Measurements from ENCODE around the gene PROKR1. TPM values are rescaled to one million over a fixed set of nuclear protein-coding genes. Genes with fewer than 3 reads are reported as not detected.
A peak's percentile ranks its signal among the peaks of the same experiment; 100 is the strongest.

Gene PROKR1
- total RNA-seq, 4 donors from 2014 or later, result 0.27 TPM; not detected in 3

DNA sequence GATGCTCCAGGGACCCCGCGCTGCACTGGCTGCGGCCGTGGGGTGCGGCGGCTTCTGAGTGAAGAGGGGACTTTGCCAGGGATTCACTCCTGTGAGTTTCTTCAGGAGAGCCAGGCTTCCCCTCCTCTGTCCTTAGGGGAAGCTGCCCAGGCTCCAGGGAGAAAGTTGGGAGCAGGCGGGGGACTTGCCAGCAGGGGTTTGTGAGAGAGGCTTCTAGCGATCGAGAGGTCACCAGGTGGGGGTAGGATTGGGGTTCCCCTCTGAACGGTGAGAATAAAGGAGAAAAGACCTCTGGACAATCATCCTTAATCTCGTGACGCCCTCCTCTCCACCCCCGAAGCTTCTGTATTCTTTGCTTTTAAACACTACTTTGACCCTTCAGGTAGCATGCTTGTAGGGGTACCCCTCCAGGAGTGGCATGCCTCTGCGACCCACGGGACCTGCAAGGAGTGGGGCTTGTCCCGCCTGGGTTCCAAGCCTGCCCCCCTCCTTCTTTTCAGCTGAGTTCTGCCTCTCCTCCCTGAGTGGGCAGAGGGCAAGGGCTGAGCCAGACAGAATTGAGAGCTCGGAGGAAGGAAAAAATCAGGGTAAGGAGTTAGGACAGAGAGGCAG, 601 bp downstream of the PROKR1 start:
- H3K4me3 ChIP-seq, result peak overlapping the region; percentile 7 to 30
- H3K4me1 ChIP-seq, result peaks cover 0 to 10% of the 10 kb centered on the region in 2 donors
- H3K27ac ChIP-seq, result no peak overlapping the region
- H3K9me3 ChIP-seq, result no peaks in the 10 kb centered on the region
- H3K36me3 ChIP-seq, result no peaks in the 10 kb centered on the region
- no peak for TF ChIP-seq POLR2A (IDR thresholded peaks at IDR 0.05)
- TF ChIP-seq, protein P1, sequence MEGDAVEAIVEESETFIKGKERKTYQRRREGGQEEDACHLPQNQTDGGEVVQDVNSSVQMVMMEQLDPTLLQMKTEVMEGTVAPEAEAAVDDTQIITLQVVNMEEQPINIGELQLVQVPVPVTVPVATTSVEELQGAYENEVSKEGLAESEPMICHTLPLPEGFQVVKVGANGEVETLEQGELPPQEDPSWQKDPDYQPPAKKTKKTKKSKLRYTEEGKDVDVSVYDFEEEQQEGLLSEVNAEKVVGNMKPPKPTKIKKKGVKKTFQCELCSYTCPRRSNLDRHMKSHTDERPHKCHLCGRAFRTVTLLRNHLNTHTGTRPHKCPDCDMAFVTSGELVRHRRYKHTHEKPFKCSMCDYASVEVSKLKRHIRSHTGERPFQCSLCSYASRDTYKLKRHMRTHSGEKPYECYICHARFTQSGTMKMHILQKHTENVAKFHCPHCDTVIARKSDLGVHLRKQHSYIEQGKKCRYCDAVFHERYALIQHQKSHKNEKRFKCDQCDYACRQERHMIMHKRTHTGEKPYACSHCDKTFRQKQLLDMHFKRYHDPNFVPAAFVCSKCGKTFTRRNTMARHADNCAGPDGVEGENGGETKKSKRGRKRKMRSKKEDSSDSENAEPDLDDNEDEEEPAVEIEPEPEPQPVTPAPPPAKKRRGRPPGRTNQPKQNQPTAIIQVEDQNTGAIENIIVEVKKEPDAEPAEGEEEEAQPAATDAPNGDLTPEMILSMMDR (IDR thresholded peaks at IDR 0.05), result no peak
- peaks cover 0 to 3% of the 10 kb centered on the region in 2 donors for H3K27me3 ChIP-seq
- no peak for DNase-seq
- intact Hi-C loops (cut with DNase I; ENCODE audit: low total_unique reads), result no loop called here

DNA sequence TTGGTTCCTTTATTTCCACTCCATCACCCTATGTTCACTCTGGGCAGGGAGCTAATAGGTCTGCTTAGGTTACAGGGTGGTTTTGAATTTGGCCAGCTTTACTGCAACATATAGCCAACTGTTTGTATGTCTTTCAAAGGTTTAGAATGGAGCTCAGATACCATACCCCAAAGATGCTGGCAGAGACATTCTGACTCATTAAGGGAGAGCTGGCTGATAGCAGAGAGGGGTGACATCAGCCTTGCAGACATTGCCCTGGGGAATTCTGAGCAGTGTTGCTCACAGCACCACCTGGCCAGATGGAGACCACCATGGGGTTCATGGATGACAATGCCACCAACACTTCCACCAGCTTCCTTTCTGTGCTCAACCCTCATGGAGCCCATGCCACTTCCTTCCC, 2.1 kb downstream of the PROKR1 start:
- DNase-seq, result no peak
- Histone ChIP-seq H3K4me1 (peaks cover 0 to 10% of the 10 kb centered on the region in 2 donors), H3K36me3 (no peaks in the 10 kb centered on the region), H3K27ac (no peak overlapping the region), H3K9me3 (no peaks in the 10 kb centered on the region), H3K27me3 (peaks cover 0 to 3% of the 10 kb centered on the region in 2 donors), H3K4me3 (no peak overlapping the region)
- intact Hi-C loops (cut with DNase I; ENCODE audit: low total_unique reads), result no loop called here
- no peak for TF ChIP-seq POLR2A (IDR thresholded peaks at IDR 0.05)

DNA sequence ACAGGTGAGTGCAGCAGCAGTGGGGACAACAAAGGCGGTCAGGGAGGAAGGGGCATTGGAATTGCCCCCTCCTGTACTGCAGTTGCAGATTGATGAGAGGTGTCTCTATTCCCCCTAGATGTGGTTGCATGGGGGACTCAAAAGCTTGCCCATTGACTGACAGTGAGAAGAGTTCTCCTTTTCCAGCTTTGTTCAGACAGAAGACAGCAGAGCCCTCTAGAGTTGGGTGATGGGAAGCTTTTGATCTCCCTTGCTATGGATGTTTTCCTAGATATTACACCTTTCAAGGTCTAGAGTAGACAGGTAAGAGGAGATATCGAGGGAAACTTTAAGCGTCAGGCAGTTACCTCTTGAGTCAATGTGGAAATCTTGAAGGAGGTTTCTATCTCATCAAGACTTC, 2.9 kb downstream of the PROKR1 start:
- no peaks in the 10 kb centered on the region for H3K9me3 ChIP-seq
- H3K36me3 ChIP-seq, result no peaks in the 10 kb centered on the region
- no peak overlapping the region for H3K4me3 ChIP-seq
- TF ChIP-seq POLR2A (IDR thresholded peaks at IDR 0.05), result no peak
- TF ChIP-seq, protein P1 (IDR thresholded peaks at IDR 0.05), result no peak
- H3K27ac ChIP-seq, result no peak overlapping the region
- peaks cover 0 to 10% of the 10 kb centered on the region in 2 donors for H3K4me1 ChIP-seq
- intact Hi-C loops (cut with DNase I; ENCODE audit: low total_unique reads), result no loop called here
- peaks cover 0 to 3% of the 10 kb centered on the region in 2 donors for H3K27me3 ChIP-seq
- DNase-seq, result no peak

DNA sequence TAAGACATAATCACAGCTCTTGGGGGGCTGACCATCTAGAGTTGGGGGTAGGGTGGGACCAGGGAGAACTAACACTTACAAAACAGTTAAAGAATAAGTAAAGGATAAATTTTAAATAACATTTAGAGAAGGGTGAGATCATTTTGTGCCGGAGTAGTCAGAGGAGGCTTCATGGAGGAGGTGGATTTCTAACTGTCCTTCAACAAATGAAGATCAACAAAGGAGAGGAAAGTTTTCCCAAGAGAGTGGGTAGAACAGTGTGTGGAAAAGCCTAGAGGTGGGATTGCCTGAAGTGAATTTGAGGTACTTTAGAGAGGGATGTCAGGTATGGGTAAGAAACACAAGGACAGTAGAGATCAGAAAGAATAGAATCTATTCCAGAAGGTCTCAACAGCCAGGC, 7.3 kb downstream of the PROKR1 start:
- DNase-seq, result no peak
- Histone ChIP-seq H3K36me3 (no peaks in the 10 kb centered on the region), H3K9me3 (no peaks in the 10 kb centered on the region), H3K27me3 (peaks cover 0 to 3% of the 10 kb centered on the region in 2 donors), H3K4me3 (no peak overlapping the region), H3K27ac (no peak overlapping the region), H3K4me1 (no peaks in the 10 kb centered on the region)
- intact Hi-C loops (cut with DNase I; ENCODE audit: low total_unique reads), result no loop called here
- TF ChIP-seq, protein P1 (IDR thresholded peaks at IDR 0.05), result no peak
- TF ChIP-seq POLR2A (IDR thresholded peaks at IDR 0.05), result no peak

DNA sequence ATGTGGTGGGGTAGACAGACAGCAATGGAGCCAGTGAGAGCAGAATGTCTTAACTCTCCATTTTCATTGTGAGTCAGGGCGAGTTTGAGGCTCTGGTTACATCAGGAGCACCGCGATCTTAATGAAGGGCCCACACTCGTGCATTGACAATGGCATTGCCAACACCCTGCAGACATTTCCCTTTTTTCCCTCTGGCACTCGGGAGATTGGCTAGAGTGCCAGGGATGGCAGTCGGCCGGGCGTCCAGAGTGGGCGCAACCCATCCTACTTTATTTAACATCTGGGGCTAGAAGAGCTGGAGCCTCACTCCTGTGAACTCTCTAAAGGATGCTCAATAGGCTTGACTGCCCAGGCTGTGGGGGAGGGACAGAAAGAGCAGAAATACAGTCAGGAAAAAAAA, 9.7 kb downstream of the PROKR1 start:
- TF ChIP-seq POLR2A (IDR thresholded peaks at IDR 0.05), result no peak
- TF ChIP-seq, protein P1 (IDR thresholded peaks at IDR 0.05), result no peak
- Histone ChIP-seq H3K27me3 (no peaks in the 10 kb centered on the region), H3K4me3 (no peak overlapping the region), H3K4me1 (no peaks in the 10 kb centered on the region), H3K9me3 (no peaks in the 10 kb centered on the region), H3K27ac (no peak overlapping the region), H3K36me3 (no peaks in the 10 kb centered on the region)
- intact Hi-C loops (cut with DNase I; ENCODE audit: low total_unique reads), result no loop called here
- no peak for DNase-seq
